Thoracic aorta (tissue), 2 donors: ENCODE measurements around the gene MYMK. TPM values are rescaled to one million over a fixed set of nuclear protein-coding genes. Genes with fewer than 3 reads are reported as not detected.

Experiments used
- ATAC-seq: fragments of 150-250 bp; one replicate; pipeline ENCODE4 v1.8.0; 2017; ENCODE audit warnings: low read depth; ENCODE audit not compliant: insufficient number of reproducible peaks, low FRiP score
- DNase-seq: peaks from one replicate; pipeline ENCODE4 v3.0.0-alpha.2; 2020; ENCODE audit warnings: low spot score
- H3K27ac ChIP-seq, 2 donors: fragments of 200-600 bp; sonication (generic); 1 replicate in 1 of 2; 2 replicates in 1 of 2; pipeline ENCODE4 v1.5.1; 2016; ENCODE audit warnings: mild to moderate bottlenecking in 2 of 2, moderate library complexity in 2 of 2
- H3K27me3 ChIP-seq: fragments of 200-600 bp; sonication (generic); replicated peaks from 2 replicates; pipeline ENCODE4 v1.6.0; 2016; ENCODE audit warnings: mild to moderate bottlenecking; ENCODE audit not compliant: insufficient read depth
- H3K36me3 ChIP-seq: fragments of 200-600 bp; sonication (generic); one replicate; pipeline ENCODE4 v1.5.1; 2016
- H3K4me1 ChIP-seq, 2 donors: fragments of 200-600 bp; sonication (generic); 1 replicate in 1 of 2; 2 replicates in 1 of 2; pipeline versions ENCODE4 v1.5.1 to v1.6.0; 2016; ENCODE audit warnings: low read depth in 2 of 2, mild to moderate bottlenecking in 1 of 2; ENCODE audit not compliant: control insufficient read depth in 1 of 2
- H3K4me3 ChIP-seq: fragments of 200-600 bp; sonication (generic); 2 replicates; pipeline ENCODE4 v1.5.1; 2016; ENCODE audit warnings: mild to moderate bottlenecking
- H3K9me3 ChIP-seq: fragments of 200-600 bp; sonication (generic); 2 replicates; pipeline ENCODE4 v1.5.1; 2016
- total RNA-seq, 2 donors: library from RNA; depleted of rRNA; stranded (reverse); fragments of >200 nt; gene quantifications; one replicate each; pipeline versions ENCODE4 v1.1.0 to v1.2.3, GENCODE V29; 2016
- TF ChIP-seq, protein P1 (sequence below): fragments of 200-600 bp; sonication (generic); IDR thresholded peaks from one replicate; pipeline ENCODE4 v1.5.1; 2019; ENCODE audit warnings: antibody characterized with exemption

MYMK gene
- total RNA-seq, 2 donors from 2014 or later: not detected

DNA sequence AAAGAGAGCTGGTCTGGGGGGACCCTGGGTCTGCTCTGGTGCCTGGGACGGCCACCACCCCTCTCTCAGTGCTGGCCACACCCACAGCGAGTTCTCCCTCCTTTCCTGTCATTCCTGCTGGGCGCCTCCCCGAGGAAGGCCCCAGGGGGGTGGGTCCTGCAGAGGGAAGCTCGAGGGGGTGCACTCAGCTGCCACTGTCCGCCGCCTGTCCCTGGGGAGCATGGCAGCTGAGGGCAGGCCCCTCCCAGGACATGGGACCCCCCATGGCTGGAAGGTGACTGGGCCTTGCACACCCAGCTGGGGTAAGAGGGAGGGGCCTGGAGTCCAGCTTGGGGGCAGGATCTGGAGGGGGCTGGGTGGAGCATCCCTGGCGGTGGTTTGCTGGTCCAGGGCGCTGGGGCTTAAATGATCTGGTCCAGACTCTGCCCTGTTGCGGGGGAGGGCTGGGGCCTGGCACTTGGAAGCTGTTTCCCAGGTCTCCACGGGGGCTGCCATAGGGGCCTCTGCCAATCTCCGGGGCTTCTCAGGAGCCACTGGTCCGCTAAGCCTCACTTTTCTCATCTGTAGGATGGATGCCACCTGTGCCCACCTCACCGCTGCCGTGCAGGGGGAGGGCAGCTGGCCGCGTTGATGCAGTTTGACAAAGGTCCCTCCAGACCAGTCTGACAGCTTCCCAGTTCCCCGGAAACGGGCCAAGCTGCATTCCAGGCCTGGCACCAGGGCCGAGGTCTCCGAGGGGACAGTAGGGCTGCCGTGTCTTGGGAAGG is 39.9 kb downstream of the MYMK start:
- H3K36me3 ChIP-seq: no peaks in the 10 kb centered on the region
- H3K4me3 ChIP-seq: no peak overlapping the region
- no peak for DNase-seq
- no peaks in the 10 kb centered on the region for H3K27me3 ChIP-seq
- H3K27ac ChIP-seq: no peak overlapping the region
- TF ChIP-seq, protein P1, sequence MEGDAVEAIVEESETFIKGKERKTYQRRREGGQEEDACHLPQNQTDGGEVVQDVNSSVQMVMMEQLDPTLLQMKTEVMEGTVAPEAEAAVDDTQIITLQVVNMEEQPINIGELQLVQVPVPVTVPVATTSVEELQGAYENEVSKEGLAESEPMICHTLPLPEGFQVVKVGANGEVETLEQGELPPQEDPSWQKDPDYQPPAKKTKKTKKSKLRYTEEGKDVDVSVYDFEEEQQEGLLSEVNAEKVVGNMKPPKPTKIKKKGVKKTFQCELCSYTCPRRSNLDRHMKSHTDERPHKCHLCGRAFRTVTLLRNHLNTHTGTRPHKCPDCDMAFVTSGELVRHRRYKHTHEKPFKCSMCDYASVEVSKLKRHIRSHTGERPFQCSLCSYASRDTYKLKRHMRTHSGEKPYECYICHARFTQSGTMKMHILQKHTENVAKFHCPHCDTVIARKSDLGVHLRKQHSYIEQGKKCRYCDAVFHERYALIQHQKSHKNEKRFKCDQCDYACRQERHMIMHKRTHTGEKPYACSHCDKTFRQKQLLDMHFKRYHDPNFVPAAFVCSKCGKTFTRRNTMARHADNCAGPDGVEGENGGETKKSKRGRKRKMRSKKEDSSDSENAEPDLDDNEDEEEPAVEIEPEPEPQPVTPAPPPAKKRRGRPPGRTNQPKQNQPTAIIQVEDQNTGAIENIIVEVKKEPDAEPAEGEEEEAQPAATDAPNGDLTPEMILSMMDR: no peak
- ATAC-seq: no peak
- H3K9me3 ChIP-seq: no peaks in the 10 kb centered on the region
- H3K4me1 ChIP-seq: peaks cover 0 to under 1% of the 10 kb centered on the region in 2 donors

DNA sequence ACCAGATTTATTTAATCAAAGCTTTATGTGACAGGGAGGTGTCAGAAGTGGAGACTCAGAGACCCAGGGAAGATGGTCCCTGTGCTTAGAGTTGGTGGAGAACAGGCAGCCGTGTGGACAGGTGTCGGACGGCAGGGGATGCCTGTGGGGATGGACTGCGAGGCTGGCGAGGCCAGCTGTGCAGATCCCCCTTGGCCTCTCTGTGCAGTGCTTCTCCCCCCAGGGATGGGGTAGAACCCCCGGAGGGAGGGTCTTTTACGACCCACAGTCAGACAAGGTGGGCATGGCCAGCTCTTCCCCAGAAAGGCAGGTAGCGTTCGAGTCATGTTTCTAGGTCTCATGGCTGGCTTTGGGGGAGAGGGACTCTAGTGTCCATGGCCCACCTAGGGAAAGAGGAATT is 41.1 kb downstream of the MYMK start:
- Histone ChIP-seq H3K4me1 (peaks cover 0 to 9% of the 10 kb centered on the region in 2 donors), H3K9me3 (no peaks in the 10 kb centered on the region), H3K27ac (no peak overlapping the region), H3K27me3 (no peaks in the 10 kb centered on the region), H3K4me3 (no peak overlapping the region), H3K36me3 (no peaks in the 10 kb centered on the region)
- TF ChIP-seq, protein P1: no peak
- ATAC-seq (no peak), DNase-seq (no peak)

DNA sequence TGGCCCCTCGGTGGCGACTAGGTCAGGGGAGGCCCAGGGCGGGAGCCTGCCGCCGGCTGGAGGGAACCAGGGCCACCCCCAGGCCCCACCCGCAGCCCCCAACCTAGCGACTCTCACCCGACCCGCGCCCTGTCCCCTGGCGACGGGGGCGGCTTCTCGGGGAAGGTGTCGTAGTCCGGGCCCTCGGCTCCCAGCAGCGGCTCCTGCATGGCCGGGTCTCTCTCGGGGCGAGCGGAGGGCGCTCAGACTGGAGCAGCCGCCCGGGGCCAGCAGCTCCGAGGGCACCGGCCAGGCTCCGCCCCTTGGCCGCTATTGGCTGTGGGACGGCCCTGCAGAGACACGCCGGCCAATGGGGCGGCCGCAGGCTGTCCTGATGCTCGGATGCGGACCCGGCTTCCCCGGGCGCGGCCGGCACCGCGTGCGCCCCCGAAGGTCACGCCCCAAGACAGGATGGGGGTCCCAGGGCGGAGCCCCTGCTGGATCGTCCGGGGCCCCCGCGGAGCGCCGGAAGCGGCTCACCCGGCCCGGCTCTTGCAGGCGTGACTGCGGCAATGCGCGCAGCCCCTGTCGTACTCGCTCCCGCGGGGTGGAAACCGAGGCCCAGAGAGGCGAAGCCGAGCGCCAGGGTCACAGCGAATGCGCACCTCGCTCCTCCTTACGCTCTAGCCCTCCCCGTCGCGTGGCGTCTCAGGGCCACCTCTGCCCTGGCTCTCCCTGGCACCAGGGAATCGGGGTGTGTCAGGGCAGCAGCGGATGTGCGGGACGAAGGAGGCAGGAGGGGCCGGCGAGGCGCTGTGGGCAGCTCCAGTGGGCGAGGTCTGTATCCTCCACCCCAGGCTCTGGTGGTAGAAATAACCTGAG is 45.7 kb downstream of the MYMK start, which contains the start of gene SLC2A6:
Gene SLC2A6, minus strand, starts transcription at position 249 of the 861 bp plus-strand sequence. Its CDS starts 40 bp downstream, at position 209.
- Histone ChIP-seq H3K27me3 (no peaks in the 10 kb centered on the region), H3K9me3 (no peaks in the 10 kb centered on the region), H3K36me3 (no peaks in the 10 kb centered on the region), H3K4me1 (peaks cover 4 to 13% of the 10 kb centered on the region in 2 donors), H3K4me3 (peak within 1 kb of the TSS; percentile 72), H3K27ac (peak within 1 kb of the TSS in 1 of 2 donors; percentile 37)
- ATAC-seq (peak; percentile 92), DNase-seq (peak; percentile 40)
- TF ChIP-seq, protein P1: no peak

DNA sequence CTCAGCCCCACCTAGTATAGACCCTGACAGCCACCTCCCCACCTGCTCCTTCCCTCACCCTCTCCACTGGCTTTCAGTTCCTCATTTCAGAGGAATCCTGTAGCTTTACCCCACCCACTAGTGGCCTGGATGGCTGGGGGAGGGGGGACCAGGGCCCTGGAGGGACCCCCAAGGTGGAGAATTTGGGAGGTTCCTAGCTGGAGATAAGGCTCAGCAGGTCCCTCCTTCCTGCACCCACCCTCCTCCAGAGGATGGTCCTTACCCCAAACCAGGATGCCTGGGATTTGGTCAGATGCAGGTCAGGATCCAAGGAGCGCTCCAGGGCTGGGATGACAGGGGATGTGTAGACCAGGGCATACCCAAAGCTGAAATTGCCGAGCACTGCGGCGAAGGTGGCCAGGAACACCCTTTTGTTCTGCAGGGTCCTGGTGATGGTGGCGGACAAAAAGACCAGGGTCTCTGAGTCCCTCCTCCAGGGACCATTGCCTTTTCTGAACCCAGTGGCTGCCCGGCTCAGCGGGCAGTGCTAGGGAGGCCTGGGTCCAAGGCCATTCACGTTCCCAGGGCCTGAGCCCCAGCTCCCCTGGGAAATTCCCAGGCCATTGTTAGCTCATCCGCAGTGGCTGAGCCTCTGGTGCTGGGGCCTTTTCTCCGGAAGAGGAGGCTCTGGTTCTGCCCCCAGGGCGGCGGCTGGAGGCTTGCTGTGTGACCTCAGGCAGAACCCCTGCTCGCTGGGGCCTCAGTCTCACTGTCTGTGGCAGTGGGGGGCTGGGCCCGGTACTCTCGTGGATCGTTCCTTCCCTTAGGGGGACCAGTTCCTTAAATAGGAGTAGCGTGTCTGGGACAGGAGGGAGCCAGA is 46.5 kb downstream of the MYMK start:
- DNase-seq (no peak), ATAC-seq (no peak)
- H3K9me3 ChIP-seq: no peaks in the 10 kb centered on the region
- TF ChIP-seq, protein P1: no peak
- H3K27ac ChIP-seq: peak overlapping the region in 1 of 2 donors; percentile 37
- H3K4me1 ChIP-seq: peaks cover 4 to 13% of the 10 kb centered on the region in 2 donors
- H3K36me3 ChIP-seq: no peaks in the 10 kb centered on the region
- no peaks in the 10 kb centered on the region for H3K27me3 ChIP-seq
- H3K4me3 ChIP-seq: peak overlapping the region; percentile 72
